HG03280 (cell line): ENCODE measurements around the gene VAC14.
"Not testable (repeated sequence)": the region's sequence is repeated elsewhere in the genome, so short reads cannot be mapped to it uniquely, and the experiment has no call there.

ENCODE experiments used
- ATAC-seq: cut with Tn5 transposase; IDR thresholded peaks from one replicate; pipeline ENCODE4 v1.9.1; 2021; ENCODE audit warnings: mild to moderate bottlenecking, moderate library complexity; ENCODE audit not compliant: unreplicated experiment

The VAC14 gene

DNA sequence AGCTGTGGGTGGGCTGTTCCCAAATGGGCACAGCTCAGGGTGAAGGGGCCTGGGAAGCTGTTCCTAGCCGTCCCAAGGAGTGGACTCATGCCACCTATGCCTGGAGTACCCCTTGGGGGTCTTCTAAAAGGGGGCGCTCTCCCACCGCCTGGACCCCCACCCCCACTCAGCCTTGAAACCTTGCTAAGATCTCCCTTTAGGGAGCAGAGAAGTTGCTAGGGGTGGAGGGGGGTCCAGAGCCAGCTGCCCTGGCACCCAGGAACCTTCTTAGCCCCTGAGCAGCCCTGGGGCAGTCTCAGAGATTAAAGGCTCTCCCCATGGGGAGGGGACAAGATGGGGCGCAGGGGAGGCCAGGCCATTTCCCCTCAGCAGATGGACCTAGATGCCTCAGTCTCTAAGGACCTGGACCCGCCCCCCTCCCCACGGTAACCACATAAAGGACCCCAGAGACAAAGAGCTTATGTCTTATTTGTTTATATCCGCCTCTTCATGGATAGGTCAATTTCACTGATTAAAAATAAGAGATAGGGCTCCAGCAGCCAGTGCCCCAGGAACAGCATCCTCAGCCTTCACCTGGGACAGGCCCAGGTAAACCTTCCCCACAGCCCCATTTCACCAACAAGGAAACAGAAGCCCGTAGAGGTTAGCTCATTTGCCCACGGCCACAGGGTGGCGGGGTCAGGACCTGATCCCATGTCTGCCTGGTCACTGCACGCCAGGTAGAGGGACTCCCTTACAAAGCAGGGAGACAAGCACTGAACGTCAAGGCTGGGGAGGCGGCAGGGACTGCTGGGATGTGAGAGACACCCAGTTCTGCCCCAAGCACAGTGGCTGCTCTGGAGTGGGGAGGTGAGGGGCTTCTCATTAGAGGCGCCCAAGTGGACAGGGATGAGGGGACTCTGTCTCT lies 118.5 kb downstream of the VAC14 start:
- ATAC-seq = no peak

- no peak for ATAC-seq
Observed at GRCh38 chr16:70681382-70682238, 119.3 kb downstream of the VAC14 start.

DNA sequence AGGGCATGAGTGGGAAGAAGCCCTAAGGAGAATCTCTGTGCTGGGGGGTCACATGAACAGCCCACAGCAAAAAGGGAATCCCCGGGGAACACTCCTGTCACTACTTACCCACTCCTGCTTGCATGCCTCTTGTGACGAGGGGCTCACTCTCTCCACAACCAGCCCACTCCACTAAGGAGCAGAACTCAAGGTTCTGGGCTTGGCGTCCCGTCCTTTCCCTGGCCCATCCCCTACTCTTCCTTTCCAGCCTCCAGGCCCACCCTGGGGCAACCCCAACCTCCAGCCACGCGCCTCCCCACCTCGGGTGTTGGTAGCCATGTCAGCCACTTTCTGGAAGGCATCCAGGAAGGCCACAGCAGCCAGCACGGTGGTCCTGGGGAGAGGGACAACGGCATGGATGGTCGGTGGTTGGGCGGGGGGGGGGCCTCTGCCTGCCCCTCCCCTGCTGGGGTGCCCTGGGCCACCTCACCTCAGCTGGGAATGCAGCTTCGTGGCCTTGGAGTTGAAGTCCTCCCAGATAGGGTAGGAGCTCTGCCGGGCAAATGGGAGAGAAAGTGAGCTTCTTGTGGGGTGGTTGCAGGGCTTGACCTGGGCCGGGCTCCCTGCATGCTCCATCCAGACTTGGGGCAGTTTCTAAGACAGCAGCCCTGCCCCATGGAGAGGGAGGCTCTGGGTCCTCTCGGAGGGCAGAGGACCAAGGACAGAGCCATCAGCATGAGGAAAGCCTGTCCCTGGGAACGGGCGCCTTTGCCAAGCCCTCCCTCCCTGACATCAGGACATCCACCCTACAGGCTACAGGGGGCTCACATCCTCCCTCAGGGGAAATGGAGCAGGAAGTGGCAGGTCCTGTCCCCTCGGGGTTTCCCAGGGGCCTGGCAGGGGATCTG lies 120.2 kb downstream of the VAC14 start:
- ATAC-seq = no peak

DNA sequence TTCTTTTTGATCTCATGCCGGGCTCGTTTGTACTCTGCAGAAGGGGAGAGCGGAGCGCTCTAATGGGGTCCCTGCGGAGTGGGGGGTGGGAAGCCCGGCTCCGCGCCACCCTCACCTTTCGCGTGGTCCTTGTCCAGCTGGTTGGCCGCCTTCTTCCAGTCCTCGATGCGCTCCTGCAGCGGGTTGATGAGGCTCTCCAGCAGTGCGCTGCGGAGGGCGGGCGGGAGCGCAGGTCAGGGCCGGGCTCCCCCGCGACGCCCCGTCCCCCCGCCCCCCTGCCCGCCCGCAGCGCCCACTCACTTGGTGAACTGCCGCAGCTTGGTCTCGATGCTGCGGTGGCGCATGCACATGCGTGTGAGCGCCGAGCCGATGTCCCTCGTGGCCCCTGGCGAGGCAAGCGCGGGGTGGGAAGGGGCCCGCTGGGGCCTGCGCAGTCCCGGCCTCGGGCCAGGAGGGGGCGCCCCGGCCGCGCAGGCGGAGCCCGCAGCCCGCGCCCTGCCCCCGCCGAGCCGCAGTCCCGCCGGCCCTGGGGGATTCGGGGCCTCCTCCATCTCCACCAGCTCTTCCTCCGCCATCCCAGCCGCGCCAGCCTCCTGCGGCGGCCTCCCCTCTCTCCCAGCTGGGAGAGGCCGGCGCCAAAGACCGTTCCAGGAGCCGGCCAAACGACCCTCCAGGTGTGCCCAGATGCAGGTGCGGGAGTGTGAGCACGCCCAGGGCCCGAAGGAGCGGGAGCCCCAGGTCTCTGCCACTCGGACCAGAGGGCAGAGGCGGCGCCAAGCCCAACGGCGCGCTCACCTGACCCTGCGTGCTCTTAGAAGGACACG lies 121.1 kb downstream of the VAC14 start:
- no peak for ATAC-seq

- no peak for ATAC-seq
Observed at GRCh38 chr16:70678898-70679670, 121.9 kb downstream of the VAC14 start.

DNA sequence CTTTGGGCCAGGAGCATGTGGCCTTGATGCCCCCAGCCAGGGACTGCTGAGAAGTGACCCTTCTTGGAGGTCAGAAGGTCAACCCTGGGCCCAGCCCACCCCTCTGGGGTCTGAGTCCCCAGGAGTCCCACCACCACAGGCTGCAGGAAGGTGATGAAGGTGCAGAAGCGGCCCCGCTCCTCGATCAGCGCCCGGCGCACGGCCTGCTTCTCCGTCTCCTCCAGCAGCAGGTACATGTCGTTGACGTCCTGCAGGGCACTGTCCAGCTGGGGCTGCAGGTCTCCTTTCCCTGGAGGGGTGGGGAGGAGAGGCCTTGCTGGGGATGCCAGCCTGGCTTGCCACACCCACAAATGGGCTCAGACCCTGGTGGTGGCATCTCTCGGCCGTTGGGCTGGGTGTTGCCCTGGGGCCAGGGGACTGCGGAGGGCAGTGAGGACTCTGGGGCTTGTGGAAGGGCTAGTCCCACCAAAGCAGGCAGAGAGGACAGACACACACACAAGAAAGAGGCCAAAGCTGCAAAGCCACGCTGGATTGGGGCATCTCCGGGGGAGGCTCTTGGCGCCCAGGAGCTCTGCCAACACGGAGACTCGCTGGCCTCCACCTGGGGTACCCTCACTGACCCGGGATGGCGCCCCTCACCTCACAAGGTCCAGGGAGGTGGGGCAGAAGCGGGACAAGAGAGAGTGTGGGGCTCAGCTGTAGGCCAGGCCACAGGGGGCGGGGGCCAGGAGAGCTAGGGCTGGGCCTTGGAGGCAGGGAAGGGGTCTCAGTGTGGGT lies 122.6 kb downstream of the VAC14 start:
- ATAC-seq = no peak

- ATAC-seq = no peak
Observed at GRCh38 chr16:70677499-70678120, 123.3 kb downstream of the VAC14 start.

GRCh38 chr16:70676675-70677498 lies 124.1 kb downstream of the VAC14 start:
- ATAC-seq = no peak

DNA sequence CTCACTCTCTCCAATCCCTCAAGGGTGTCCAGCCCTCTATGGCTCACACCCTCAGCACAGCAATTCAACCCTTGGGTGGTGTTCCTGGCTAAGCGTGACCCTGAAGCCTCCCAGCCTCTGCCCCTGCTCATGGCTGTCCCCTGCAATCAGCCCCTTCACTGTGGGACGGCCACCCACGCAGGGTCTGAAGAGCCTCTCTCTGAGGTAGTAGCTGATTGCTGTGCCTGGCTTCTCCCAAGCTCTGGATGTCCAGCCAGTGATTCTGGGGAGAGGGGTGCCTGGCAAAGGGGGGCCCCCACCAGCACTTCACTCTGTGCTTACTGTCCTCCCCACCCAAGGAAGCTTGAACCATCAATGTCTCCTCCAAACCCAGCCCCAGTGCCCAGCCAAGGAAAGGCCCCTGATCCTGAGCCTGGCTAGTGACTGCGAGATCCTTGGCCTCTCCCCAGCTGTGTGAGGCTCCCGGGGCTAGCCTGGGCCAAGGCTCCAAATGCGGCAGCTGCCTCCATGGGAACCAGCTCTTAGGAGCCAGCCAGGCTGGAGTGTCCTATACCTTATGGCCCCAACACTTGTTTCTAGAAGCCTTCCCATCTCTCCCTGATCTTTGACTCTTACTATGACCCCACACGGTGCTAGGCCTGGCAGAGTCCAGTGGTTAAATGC lies 125.0 kb downstream of the VAC14 start:
- no peak for ATAC-seq

DNA sequence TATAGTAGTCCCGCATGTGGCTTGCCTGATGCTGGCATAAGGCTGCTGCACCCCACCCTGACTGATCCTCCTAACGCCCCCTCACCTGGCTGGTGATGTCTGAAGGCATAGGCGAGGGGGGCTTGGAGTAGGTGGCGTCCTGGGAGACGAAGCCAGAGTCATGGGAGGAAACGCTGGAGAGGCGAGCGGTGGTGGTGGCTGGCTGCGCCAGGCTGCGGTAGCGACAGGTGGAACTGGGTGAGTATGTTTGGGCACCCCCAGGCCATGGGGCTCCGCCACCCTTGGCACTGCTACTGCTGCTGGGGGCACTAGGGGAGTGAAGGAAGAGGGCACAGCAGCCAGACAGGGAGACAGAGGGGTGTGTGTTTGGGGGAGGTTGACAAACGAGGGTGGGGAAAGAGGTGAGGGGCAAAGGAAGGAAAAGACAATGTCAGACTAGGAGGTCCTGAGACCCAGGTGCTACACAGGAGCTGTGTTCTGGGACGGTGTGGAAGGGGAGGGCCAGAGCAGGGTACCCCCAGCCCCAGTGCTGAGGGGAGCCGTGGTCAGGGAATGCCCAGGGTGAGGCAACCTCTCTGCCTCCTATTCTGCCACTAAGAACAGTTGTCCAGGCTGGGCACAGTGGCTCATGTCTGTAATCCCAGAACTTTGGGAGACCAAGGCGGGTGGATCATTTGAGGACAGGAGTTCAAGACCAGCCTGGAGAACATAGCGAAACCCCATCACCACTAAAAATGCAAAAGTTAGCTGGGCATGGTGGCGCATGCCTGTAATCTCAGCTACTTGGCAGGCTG lies 126.5 kb downstream of the VAC14 start:
- ATAC-seq = no peak

DNA sequence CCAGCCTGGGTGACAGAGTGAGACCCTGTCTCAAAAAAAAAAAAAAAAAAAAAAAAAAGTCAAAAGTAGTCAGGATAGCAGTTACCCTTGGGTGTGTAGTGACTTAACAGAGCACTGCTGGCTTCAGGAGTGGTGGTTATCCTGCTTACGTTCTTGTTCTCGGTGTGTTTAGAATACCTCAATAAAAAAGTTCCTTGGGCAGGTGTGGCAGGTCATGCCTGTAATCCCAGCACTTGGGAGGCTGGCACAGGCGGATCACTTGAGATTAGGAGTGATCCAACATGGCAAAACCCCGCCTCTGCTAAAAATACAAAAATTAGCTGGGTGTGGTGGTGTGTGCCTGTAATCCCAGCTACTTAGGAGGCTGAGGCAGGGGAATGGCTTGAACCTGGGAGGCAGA lies 130.0 kb downstream of the VAC14 start:
- not testable (repeated sequence) for ATAC-seq

- ATAC-seq = no peak
Observed at GRCh38 chr16:70670175-70670574, 130.8 kb downstream of the VAC14 start.

DNA sequence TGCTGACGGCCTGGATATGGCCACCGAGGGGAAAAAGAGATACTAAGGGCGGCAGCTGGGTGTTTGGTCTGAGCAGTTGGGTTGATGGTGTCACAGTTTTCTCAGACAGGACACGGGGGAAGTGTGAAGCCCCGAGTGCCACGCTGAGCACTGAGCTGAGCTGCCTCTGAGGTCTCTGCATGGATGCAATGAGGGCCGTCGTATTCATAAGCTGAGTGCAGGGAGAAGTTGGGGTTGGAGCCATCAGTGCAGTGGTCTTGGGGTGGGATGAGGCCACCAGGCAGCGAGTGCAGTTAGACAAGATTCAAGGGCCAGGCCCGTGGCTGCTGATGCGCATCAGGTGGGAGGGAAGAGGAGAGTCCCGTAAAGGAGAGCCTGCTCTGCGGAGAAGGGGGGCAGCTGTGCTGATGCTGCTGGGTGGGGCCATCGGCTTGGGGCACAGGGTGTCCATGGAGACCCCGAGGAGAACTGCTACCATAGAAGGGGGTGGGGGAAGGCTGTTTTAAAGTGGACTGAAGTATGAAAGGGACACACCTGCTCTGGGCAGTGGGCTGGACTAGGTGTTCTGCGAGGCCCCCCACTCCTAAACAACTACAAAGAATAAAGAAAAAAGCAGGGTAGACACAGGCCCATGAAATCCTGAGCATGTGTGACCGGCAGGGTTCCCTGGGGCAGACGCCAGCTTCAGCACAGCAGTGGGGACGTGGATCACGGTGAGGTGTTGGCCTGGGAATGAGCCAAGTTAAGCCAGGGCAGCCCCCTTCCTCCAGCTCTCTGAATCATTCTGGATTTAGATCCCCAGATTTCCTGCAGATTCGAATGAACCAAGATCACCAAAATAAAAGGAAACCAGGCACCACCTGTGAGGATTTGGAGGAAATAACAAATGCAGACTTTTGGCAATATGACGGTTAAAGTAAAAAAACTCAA lies 134.9 kb downstream of the VAC14 start:
- no peak for ATAC-seq

DNA sequence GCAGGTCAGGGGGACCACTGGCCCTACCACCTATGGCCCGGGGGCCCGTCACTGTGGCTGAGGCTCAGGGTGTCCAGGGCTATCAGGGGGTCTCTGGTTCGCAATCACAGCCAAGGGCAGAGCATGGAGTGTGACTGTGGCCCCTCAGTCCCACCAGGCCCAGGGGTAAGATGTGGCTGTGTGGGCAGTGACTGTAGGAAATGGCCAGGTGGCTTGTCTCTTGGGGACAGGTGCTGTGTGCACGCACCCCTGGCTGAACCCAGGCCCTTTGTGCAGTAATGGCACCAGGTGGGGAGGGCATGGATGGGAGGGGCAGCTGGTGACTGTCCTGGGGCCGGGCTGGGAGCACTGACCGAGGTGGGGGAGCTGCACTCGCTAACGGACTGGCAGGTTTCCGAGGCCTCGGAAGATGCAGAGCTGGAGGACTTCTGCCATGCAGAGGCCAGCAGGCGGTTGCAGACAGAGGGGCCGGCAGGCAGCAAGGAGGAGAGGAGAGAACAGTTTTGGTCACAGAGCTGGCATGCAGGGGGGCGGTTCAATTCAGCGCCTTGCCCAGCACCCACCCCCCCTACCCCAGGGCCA lies 135.8 kb downstream of the VAC14 start:
- ATAC-seq = no peak
